Measurements from ENCODE around the gene OSM.

The OSM gene

GRCh38 chr22:30312053-30312452 lies 45.4 kb upstream of the OSM start:
- no peak overlapping the region for H3K4me2 ChIP-seq (ENCODE audit: low read length)
- H3K79me2 ChIP-seq: peaks cover 30% of the 10 kb centered on the region
- H3K27me3 ChIP-seq (ENCODE audit: control insufficient read depth, insufficient read depth, low read length): no peaks in the 10 kb centered on the region
- peak overlapping the region; percentile 78 for H3K27ac ChIP-seq
- no peaks in the 10 kb centered on the region for H3K9me3 ChIP-seq (ENCODE audit: control insufficient read depth, low read length)
- TF ChIP-seq CTCF (IDR thresholded peaks at IDR 0.05): no peak
- H3K4me1 ChIP-seq: peaks cover 52% of the 10 kb centered on the region
- no peak overlapping the region for H3K9ac ChIP-seq
- no peaks in the 10 kb centered on the region for H3K36me3 ChIP-seq (ENCODE audit: control insufficient read depth, insufficient read depth, low read length)
- no peak overlapping the region for H2AFZ ChIP-seq
- no peak overlapping the region for H3K4me3 ChIP-seq (ENCODE audit: low read depth, low read length)

GRCh38 chr22:30310881-30311771 lies 44.5 kb upstream of the OSM start:
- Histone ChIP-seq H2AFZ (no peak overlapping the region), H3K4me3 (ENCODE audit: low read depth, low read length) (peak overlapping the region; percentile 27), H3K4me2 (ENCODE audit: low read length) (peak overlapping the region; percentile 76), H3K4me1 (peaks cover 61% of the 10 kb centered on the region), H3K27ac (peak overlapping the region; percentile 78), H3K79me2 (peaks cover 31% of the 10 kb centered on the region), H3K9me3 (ENCODE audit: control insufficient read depth, low read length) (no peaks in the 10 kb centered on the region), H3K36me3 (ENCODE audit: control insufficient read depth, insufficient read depth, low read length) (no peaks in the 10 kb centered on the region), H3K27me3 (ENCODE audit: control insufficient read depth, insufficient read depth, low read length) (no peaks in the 10 kb centered on the region), H3K9ac (peak overlapping the region; percentile 6)
- TF ChIP-seq CTCF (IDR thresholded peaks at IDR 0.05): no peak

- peak overlapping the region; percentile 78 for H3K27ac ChIP-seq
- no peak for TF ChIP-seq CTCF (IDR thresholded peaks at IDR 0.05)
- H3K79me2 ChIP-seq: peaks cover 26% of the 10 kb centered on the region
- H3K9me3 ChIP-seq (ENCODE audit: control insufficient read depth, low read length): no peaks in the 10 kb centered on the region
- H3K36me3 ChIP-seq (ENCODE audit: control insufficient read depth, insufficient read depth, low read length): no peaks in the 10 kb centered on the region
- no peak overlapping the region for H2AFZ ChIP-seq
- no peak overlapping the region for H3K9ac ChIP-seq
- H3K27me3 ChIP-seq (ENCODE audit: control insufficient read depth, insufficient read depth, low read length): no peaks in the 10 kb centered on the region
- no peak overlapping the region for H3K4me3 ChIP-seq (ENCODE audit: low read depth, low read length)
- peak overlapping the region; percentile 76 for H3K4me2 ChIP-seq (ENCODE audit: low read length)
- peaks cover 71% of the 10 kb centered on the region for H3K4me1 ChIP-seq
These were observed 43.5 kb upstream of the OSM start for GRCh38 chr22:30309951-30310741.

- Histone ChIP-seq H3K4me3 (ENCODE audit: low read depth, low read length) (no peak overlapping the region), H3K9me3 (ENCODE audit: control insufficient read depth, low read length) (no peaks in the 10 kb centered on the region), H3K4me2 (ENCODE audit: low read length) (peak overlapping the region; percentile 24), H3K27me3 (ENCODE audit: control insufficient read depth, insufficient read depth, low read length) (no peaks in the 10 kb centered on the region), H3K27ac (peak overlapping the region; percentile 78), H2AFZ (no peak overlapping the region), H3K9ac (no peak overlapping the region), H3K36me3 (ENCODE audit: control insufficient read depth, insufficient read depth, low read length) (no peaks in the 10 kb centered on the region), H3K79me2 (peaks cover 26% of the 10 kb centered on the region), H3K4me1 (peaks cover 80% of the 10 kb centered on the region)
- no peak for TF ChIP-seq CTCF (IDR thresholded peaks at IDR 0.05)
These were observed 42.0 kb upstream of the OSM start for GRCh38 chr22:30308518-30309230.
